A673 (cell line): ENCODE results near the gene UBASH3B. TPM values are rescaled to one million over a fixed set of nuclear protein-coding genes. Genes with fewer than 3 reads are reported as not detected.

ENCODE experiments used
- BruUV-seq: library from RNA; stranded (reverse); fragments of 400-500 nt; replicated peaks from 2 replicates; lab custom pipeline; 2021; lab: Mats Ljungman, UMichigan
- CTCF ChIA-PET: fragments of 300-600 bp; sonication (Branson Sonifier 250); formaldehyde crosslinking; loops from one replicate; lab custom pipeline; 2022; ENCODE audit warnings: antibody characterized with exemption; lab: Charles Lee
- POLR2A ChIA-PET: fragments of 300-600 bp; sonication (Branson Sonifier 250); formaldehyde crosslinking; loops from one replicate; lab custom pipeline; 2022; ENCODE audit warnings: antibody characterized with exemption; ENCODE audit not compliant: low non-redundant PET; lab: Charles Lee
- DNase-seq: peaks from one replicate; pipeline ENCODE4 v3.0.0-alpha.2; 2015; ENCODE audit warnings: low spot score
- H3K27ac ChIP-seq: fragments of 200-600 bp; sonication (generic); 2 replicates; pipeline ENCODE4 v1.5.1; 2016; ENCODE audit warnings: mixed run types, low read depth, mild to moderate bottlenecking, mixed read lengths, antibody characterized with exemption, low read length; ENCODE audit not compliant: poor library complexity, severe bottlenecking
- H3K27me3 ChIP-seq: fragments of 200-600 bp; sonication (generic); replicated peaks from 2 replicates; pipeline ENCODE4 v1.6.1; 2017; ENCODE audit warnings: mixed run types, low read depth, mild to moderate bottlenecking, mixed read lengths, antibody characterized with exemption, low read length; ENCODE audit not compliant: insufficient read depth, poor library complexity
- H3K36me3 ChIP-seq: fragments of 200-600 bp; sonication (generic); 2 replicates; pipeline ENCODE4 v1.6.1; 2016; ENCODE audit warnings: mixed run types, mild to moderate bottlenecking, mixed read lengths, antibody characterized with exemption, low read length; ENCODE audit not compliant: insufficient read depth, poor library complexity, severe bottlenecking
- H3K4me1 ChIP-seq: fragments of 200-600 bp; sonication (generic); 2 replicates; pipeline ENCODE4 v1.6.1; 2017; ENCODE audit warnings: mixed run types, mild to moderate bottlenecking, mixed read lengths, antibody characterized with exemption, low read length; ENCODE audit not compliant: insufficient read depth, poor library complexity, severe bottlenecking
- H3K4me3 ChIP-seq: fragments of 200-600 bp; sonication (generic); 2 replicates; pipeline ENCODE4 v1.5.1; 2016; ENCODE audit warnings: low read depth, mixed run types, mild to moderate bottlenecking, mixed read lengths, low read length; ENCODE audit not compliant: poor library complexity, severe bottlenecking
- H3K9me3 ChIP-seq: fragments of 200-600 bp; sonication (generic); 2 replicates; pipeline ENCODE4 v1.6.1; 2016; ENCODE audit warnings: mixed run types, low read depth, mild to moderate bottlenecking, mixed read lengths, antibody characterized with exemption, low read length; ENCODE audit not compliant: poor library complexity, severe bottlenecking
- CTCF ChIP-seq: fragments of 300-800, 200-600 bp; sonication (generic); conservative IDR thresholded peaks from 2 replicates; pipeline ENCODE4 v1.5.1; 2017; ENCODE audit warnings: low read depth, mild to moderate bottlenecking, antibody characterized with exemption, low read length, moderate library complexity, mixed read lengths
- EZH2 ChIP-seq: fragments of 200-600 bp; sonication (generic); IDR thresholded peaks from 2 replicates; pipeline ENCODE4 v1.6.1; 2017; ENCODE audit warnings: borderline replicate concordance, low read depth, mild to moderate bottlenecking, mixed read lengths, antibody characterized with exemption, low read length; ENCODE audit not compliant: poor library complexity, severe bottlenecking
- intact Hi-C: fragments of 100-400 bp; cut with micrococcal nuclease; formaldehyde crosslinking; loops from one replicate; pipeline ENCODE4 v1.10.0; 2022; ENCODE audit not compliant: unreplicated experiment
- total RNA-seq: library from RNA; stranded (reverse); gene quantifications from 2 replicates; pipeline ENCODE4 v1.2.3, GENCODE V29; 2021

Gene UBASH3B
- total RNA-seq, 1 experiment from 2014 or later, result 15.3 TPM

- no peaks in the 10 kb centered on the region for H3K9me3 ChIP-seq
- no peak for DNase-seq
- TF ChIP-seq CTCF (no peak), EZH2 (no peak)
- intact Hi-C loops, result no loop called here
- peaks cover 7% of the 10 kb centered on the region for H3K4me1 ChIP-seq
- CTCF ChIA-PET, result no interaction called here
- no TSS peak for BruUV-seq
- H3K27me3 ChIP-seq, result no peaks in the 10 kb centered on the region
- no peaks in the 10 kb centered on the region for H3K36me3 ChIP-seq
- POLR2A ChIA-PET, result no interaction called here
- H3K27ac ChIP-seq, result no peak overlapping the region
- H3K4me3 ChIP-seq, result no peak overlapping the region
Measured at GRCh38 chr11:122686111-122686510, 30.6 kb downstream of the UBASH3B start.

- no peaks in the 10 kb centered on the region for H3K27me3 ChIP-seq
- BruUV-seq, result no TSS peak
- H3K36me3 ChIP-seq, result no peaks in the 10 kb centered on the region
- intact Hi-C loops, result no loop called here
- H3K27ac ChIP-seq, result no peak overlapping the region
- ChIA-PET POLR2A (no interaction called here), CTCF (no interaction called here)
- H3K9me3 ChIP-seq, result no peaks in the 10 kb centered on the region
- no peak for TF ChIP-seq CTCF
- no peak for TF ChIP-seq EZH2
- no peak for DNase-seq
- H3K4me1 ChIP-seq, result peaks cover 17% of the 10 kb centered on the region
- no peak overlapping the region for H3K4me3 ChIP-seq
Measured at GRCh38 chr11:122690384-122690783, 34.9 kb downstream of the UBASH3B start.

GRCh38 chr11:122690801-122691548 lies 35.5 kb downstream of the UBASH3B start:
- ChIA-PET POLR2A (no interaction called here), CTCF (no interaction called here)
- intact Hi-C loops, result no loop called here
- no peaks in the 10 kb centered on the region for H3K36me3 ChIP-seq
- H3K27me3 ChIP-seq, result no peaks in the 10 kb centered on the region
- no TSS peak for BruUV-seq
- no peak overlapping the region for H3K4me3 ChIP-seq
- H3K4me1 ChIP-seq, result peaks cover 17% of the 10 kb centered on the region
- peak; percentile 27 for DNase-seq
- H3K9me3 ChIP-seq, result no peaks in the 10 kb centered on the region
- peak overlapping the region; percentile 64 for H3K27ac ChIP-seq
- TF ChIP-seq EZH2 (no peak), CTCF (no peak)
